ENCODE results near the gene KCNJ11.

- TF ChIP-seq CTCF (conservative IDR thresholded peaks at IDR 0.05): no peak
- TF ChIP-seq ZFX (IDR thresholded peaks at IDR 0.05): no peak
These were observed 5.0 kb downstream of the KCNJ11 start for GRCh38 chr11:17383461-17383860.

Data from C4-2B (cell line).